NCI-H1092 treated with DMSO at 0.1 percent for 48 hours (cell line): ENCODE data around the gene ESR2.
"Not testable (repeated sequence)": the region's sequence is repeated elsewhere in the genome, so short reads cannot be mapped to it uniquely, and the experiment has no call there.

ENCODE experiments used
- DNase-seq: peaks from one replicate; lab custom pipeline; 2025; lab: John Stamatoyannopoulos, UW

Gene ESR2

GRCh38 chr14:64196814-64197411 lies 97.3 kb downstream of the ESR2 start:
- DNase-seq = peak; percentile 79

DNA sequence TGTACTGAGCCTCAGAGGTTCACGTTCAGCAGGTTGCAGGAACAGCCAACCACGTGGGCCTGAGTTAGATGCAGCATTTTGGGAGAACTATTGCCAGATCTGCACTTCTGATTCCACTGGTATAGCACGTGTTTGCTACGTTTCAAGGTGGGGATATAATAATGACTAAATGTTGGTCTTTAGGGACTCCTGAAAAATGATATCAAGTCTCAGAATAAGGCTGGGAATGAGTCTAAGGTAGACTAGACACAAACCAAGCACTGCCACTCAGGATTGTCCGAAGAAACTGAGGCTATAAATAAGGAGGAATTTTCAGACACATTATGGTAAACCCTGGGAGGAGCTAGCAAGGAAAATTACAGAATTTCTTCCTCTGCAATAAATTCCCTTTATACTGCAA lies 98.1 kb downstream of the ESR2 start:
- no peak for DNase-seq

DNA sequence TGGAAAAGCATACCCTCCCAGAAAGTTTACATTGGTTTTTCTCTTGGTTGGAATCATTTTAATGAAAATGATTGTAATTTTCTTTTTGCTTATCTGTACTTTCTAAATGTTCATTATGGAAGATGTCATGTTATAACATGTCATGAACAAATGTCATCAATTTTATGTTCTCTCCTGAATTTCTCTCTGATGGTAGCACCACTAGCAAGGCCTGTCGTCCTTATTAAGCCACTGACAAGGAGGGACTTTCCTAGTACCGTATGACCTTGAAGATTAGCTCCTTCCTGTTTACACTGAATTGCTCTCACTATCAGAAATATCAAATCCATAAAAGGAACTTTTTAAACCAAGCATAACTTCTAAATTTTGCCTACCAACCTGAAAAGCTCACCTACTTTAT lies 99.0 kb downstream of the ESR2 start:
- DNase-seq = no peak

GRCh38 chr14:64194404-64194803 lies 99.8 kb downstream of the ESR2 start:
- DNase-seq = no peak

DNA sequence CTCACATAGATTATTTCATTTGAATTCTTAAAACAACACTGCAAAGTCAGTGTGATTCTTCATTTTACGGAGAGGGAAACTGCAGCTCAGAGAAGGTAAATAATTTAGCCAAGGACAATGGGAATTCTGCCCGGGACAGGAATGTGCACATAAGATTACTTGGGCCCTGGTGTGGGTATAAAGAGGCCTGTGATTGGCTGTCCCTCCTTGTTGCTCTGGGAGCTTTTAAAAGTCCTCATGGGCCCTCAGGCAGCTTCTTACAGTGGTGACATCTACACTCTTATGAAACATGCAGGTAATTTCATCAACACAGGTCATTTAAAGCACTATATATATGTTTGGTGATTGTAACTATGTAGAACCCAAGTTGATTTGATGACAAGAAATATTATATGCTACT lies 100.3 kb downstream of the ESR2 start:
- no peak for DNase-seq

GRCh38 chr14:64191756-64192155 lies 102.4 kb downstream of the ESR2 start:
- DNase-seq = no peak

GRCh38 chr14:64190974-64191502 lies 103.1 kb downstream of the ESR2 start:
- no peak for DNase-seq

DNA sequence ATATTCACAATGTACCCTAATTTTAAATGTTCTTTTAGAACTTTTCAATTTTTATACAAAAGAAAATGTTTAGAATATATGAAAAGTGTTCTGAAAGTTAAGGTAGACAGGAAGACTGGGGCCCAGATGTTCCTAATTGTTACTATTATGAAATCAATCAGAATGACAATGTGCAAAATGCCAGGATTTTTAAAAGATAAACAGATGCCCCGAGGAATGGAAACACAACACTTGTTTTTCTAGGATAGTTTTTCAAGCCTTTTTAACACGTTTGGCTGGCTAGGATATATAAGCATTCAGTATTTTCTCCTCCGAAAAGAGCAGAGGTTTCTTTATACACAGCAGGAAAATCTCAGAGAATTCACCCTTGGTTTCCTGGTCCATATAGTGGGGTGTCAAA lies 106.8 kb downstream of the ESR2 start:
- DNase-seq = no peak

DNA sequence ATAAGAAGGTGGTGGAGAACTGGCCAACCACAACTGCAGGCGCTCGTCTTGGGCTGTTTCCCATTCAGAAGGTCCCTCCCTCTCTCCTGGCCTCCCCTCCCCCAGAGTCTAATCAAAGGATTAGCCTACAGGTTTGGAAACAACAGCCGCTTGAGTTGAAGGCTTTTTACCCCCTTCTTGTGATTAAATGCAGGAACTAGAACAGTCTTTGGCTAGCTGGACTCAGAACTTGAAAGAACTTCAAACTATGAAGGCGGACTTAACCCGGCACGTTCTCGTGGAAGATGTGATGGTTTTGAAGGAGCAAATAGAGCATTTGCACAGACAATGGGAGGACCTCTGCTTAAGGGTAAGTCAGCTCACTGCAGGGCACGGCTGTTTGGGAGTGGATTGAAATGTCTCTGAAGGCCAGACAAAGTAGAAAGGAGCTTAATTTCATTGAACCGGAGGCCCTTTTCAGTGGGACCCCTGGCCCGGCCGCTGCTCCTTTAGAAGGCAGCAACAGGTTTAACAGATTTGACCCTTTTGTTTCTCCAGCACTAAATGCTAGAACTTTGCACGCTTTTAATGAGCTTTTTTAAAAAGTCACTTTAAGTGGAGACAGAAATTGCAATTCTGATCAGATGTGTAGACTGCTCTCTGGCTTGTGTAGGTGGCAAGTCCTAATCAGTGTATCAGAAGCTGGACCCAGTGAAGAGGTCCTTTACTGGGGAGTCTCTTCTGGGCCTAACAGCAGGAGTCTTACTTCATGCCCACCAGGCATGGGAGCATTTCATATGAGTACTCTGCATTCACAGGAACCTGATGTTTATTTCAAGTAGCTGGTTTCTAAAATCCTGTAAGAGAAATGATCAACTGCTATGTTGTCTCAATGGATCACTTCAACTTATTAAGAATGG lies 107.7 kb downstream of the ESR2 start:
- no peak for DNase-seq

DNA sequence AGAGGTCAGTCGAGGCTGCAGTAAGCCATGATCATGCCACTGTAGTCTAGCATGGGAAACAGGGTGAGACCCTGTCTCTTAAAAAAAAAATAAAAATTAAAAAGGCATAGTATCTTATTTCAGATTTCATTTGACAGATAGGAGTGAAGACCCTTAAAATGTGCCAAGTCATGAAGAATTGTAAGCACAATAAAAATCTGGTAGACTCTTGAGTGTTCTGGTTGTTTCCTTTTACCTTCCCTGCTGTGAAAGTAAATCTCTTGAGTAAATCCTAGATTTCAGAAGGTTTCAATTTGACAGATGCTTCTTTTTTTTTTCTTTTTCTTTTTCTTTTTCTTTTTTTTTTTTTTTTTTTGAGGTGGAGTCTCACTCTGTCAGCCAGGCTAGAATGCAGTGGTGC lies 109.0 kb downstream of the ESR2 start:
- no peak for DNase-seq

DNA sequence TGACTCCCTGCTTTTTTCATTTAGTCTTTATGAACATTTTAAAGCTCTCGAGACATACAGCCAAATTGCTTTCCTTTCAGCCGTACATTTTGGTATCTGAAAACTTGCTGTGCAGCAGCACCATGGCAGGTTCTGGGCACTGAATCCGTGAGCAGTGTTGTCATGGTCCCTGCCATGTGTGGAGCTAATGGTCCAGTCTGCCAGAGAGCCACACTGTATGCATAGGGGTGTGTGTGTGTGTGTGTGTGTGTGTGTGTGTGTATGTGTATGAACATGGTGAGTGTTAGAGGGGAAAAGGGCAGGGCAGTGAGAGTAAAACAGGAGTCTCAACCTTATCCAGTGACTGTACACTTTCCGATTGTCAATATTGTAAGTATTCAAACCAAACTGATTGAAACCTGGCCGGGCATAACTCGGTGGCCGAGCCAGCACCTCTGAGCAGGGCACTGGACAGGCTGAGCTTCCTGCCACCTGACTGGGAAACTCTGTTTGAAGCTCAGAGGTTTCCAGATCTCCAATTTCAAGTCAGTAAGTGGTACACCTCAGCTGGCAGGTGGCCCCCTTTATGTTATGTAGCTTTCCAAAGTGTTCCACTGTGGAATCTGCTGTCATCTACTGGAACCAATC lies 110.0 kb downstream of the ESR2 start:
- no peak for DNase-seq

- not testable (repeated sequence) for DNase-seq
Measured at GRCh38 chr14:64182908-64183307, 111.3 kb downstream of the ESR2 start.

DNA sequence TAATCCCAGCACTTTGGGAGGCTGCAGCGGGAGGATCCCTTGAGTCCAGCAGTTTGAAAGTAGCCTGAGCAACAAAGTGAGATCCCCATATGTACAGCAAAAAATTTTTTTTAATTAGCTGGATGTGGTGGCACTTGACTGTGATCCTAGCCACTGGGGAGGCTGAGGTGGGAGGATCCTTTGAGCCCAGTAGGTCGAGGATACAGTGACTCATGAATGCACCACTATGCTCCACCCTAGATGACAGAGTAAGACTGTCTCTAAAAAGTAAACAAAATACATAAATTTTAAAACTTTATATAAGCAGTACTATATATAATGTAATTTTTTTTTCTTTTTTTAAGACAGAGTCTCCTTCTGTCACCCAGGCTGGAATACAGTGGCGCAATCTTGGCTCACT lies 115.4 kb downstream of the ESR2 start:
- no peak for DNase-seq

DNA sequence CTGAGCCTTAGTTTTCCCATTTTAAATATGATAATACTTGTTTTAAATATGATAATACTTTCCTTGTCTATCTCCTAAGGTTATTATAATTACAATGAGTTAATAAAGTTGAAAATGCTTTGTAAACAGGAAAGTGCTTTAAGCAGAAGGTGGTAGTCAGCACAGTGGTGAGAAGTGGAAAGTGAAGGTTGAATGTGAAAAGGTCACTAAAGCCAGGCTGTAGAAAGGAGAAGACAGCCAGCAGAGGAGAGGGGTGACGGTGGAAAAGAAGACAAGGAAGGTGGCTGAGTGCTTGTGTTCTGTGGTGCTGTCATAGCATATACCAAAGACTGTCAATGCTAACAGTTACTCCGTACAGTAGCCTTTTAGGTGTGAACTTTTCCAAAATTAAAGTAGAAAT lies 117.8 kb downstream of the ESR2 start:
- no peak for DNase-seq

DNA sequence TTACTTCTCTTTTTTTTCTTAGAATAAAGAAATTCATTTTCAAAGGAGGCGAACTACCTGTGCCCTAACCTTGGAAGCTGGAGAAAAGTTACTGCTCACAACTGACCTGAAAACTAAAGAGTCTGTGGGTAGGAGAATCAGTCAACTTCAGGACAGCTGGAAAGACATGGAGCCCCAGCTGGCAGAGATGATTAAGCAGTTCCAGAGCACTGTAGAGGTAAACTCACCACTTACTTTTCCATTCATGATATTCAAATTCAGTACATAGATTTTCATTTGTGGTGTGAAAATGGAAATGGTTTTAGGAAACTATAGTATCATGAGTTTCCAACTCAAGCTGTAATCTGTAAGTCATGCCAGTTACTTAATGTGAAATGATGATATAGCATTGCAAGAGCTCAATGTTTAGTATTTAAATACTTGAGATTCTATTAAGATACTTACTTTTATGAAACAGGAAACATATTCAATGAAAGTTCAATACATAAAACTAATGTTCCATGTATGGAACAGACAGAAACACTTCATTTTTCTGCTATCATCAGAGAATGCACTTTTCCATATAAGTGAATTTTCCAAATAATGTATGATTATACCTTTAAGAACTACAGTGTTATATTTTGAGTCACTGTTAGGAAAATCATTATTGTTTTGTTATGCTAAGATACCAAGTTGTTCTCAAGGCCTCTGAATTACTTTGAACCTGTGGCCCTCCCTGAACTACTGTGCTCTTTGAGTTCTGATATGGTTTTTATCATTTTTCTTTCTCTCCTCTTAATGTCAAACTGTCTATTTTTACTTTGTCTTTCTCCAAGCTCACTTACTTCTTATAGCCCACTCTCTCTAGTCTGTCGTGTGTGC lies 119.0 kb downstream of the ESR2 start:
- DNase-seq = no peak

GRCh38 chr14:64170181-64170580 lies 124.0 kb downstream of the ESR2 start:
- no peak for DNase-seq

- no peak for DNase-seq
Measured at GRCh38 chr14:64159588-64159987, 134.6 kb downstream of the ESR2 start.

- DNase-seq = no peak
Measured at GRCh38 chr14:64158608-64159007, 135.6 kb downstream of the ESR2 start.

DNA sequence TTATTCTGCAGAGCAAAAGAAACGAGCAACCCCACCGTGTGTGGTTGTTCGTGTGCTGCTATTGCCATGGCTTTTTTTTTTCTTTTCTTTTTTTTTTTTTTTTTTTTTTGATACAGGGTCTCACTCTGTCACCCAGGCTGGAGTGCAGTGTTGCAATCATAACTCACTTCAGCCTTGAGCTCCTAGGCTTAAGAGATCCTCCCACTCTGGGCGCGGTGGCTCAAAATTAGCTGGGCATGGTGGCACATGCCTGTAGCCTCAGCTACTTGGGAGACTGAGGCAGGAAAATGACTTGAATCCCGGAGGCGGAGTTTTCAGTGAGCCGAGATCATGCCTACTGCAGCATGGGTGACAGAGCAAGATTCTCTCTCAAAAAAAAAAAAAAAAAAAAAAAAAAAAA lies 144.2 kb downstream of the ESR2 start:
- DNase-seq = no peak

DNA sequence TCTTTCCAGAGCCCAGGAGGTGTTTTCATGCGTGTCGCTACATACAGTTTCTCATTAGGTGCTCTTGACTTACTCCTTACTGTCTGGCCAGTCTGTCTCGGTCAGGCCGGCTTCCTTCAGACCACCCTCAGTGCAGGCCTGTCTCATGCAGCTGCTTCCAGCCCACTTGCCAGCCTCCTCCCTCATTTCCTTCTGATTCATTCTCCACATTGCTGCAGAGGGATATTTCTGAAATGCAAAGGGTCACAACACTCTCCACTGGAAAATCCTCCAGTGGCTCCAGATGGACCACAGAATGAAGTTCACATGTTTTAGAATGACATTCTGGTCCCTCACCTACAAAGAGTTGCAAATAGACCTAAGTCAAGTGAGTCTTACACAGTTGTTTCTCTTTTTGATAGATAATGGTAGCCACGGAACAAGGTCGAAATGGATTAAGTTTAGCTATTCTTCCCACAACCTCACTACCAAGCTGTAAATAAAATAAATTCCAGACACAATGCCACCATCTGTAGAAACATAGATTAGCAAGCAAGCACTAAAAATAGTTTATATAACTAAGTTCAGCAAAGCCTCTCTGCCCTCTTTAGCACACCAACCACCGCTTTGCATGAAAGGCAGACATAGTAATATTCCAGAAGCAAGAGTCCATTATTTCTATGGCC lies 146.9 kb downstream of the ESR2 start:
- no peak for DNase-seq

DNA sequence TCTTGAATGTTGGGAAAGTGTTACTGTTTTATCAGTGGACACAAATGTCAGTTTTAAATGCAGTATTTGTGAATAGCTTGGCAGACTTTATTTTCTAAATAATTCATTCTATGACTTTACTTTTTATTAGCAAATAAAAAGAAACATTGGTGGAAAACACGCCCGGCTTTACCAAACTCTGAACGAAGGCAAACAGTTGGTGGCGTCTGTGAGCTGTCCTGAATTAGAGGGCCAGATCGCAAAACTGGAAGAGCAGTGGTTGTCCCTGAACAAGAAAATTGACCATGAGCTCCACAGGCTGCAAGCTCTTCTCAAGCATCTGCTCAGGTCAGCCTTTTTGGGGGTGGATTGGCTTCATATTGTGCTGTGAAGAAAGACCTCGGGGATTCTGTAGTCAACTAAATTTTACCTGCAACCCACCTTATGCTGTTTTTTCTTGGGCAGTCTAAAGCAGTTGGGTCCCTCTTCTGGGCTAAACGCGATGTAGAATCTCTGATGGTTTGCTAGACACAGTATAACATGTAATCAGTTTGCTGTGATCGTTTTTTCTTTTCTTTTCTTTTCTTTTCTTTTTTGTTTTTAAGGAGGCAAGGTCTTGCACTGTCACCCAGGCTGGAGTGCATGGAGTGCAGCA lies 156.4 kb downstream of the ESR2 start:
- DNase-seq = no peak
